GM12878 (cell line): ENCODE results near the gene GAMT.

ENCODE experiments used
- CHD4 ChIP-seq: fragments of 200-600 bp; sonication (generic); IDR thresholded peaks from 2 replicates; pipeline ENCODE4 v1.6.1; 2016; ENCODE audit warnings: mild to moderate bottlenecking
- E2F4 ChIP-seq: IDR thresholded peaks from 2 replicates; pipeline ENCODE4 v1.6.1; 2012; ENCODE audit warnings: low read depth, low read length, improper control_type of control experiment
- MYC ChIP-seq: IDR thresholded peaks from 2 replicates; pipeline ENCODE4 v1.6.1; 2011; ENCODE audit warnings: mild to moderate bottlenecking, low read length, moderate library complexity, inconsistent platforms; ENCODE audit not compliant: insufficient read depth, insufficient replicate concordance, insufficient read length, severe bottlenecking
- POLR2A ChIP-seq: IDR thresholded peaks from 2 replicates; pipeline ENCODE4 v1.6.1; 2011; ENCODE audit warnings: low read depth, mild to moderate bottlenecking, low read length
- TAF1 ChIP-seq: IDR thresholded peaks from 2 replicates; pipeline ENCODE4 v1.6.1; 2011; ENCODE audit warnings: mild to moderate bottlenecking, low read depth, low read length, borderline replicate concordance
- YY1 ChIP-seq: IDR thresholded peaks from 2 replicates; pipeline ENCODE4 v1.6.1; 2011; ENCODE audit warnings: low read depth, mild to moderate bottlenecking, low read length
- TF ChIP-seq, protein P1 (sequence below): IDR thresholded peaks from 2 replicates; pipeline ENCODE4 v1.6.1; 2012; ENCODE audit warnings: low read length, inconsistent platforms
- TF ChIP-seq, protein P2 (sequence below): IDR thresholded peaks from 2 replicates; pipeline ENCODE4 v1.6.1; 2011; ENCODE audit warnings: mild to moderate bottlenecking, low read depth, low read length, moderate library complexity; ENCODE audit not compliant: insufficient replicate concordance
- TF ChIP-seq, protein P3 (sequence below), 3 experiments: IDR thresholded peaks in 2 of 3; conservative IDR thresholded peaks in 1 of 3; 2 replicates each; pipeline ENCODE4 v1.5.1; 2011; ENCODE audit warnings: low read depth in 3 of 3, low read length in 3 of 3, mild to moderate bottlenecking in 3 of 3, control low read depth in 2 of 3, moderate library complexity in 2 of 3, inconsistent platforms in 1 of 3, mixed read lengths in 1 of 3; ENCODE audit not compliant: control insufficient read depth in 2 of 3, insufficient read depth in 1 of 3; ENCODE audit errors: extremely low read depth in 1 of 3
- TF ChIP-seq, protein P4 (sequence below): IDR thresholded peaks from 2 replicates; pipeline ENCODE4 v1.6.1; 2012; ENCODE audit warnings: mild to moderate bottlenecking, low read depth, low read length

DNA sequence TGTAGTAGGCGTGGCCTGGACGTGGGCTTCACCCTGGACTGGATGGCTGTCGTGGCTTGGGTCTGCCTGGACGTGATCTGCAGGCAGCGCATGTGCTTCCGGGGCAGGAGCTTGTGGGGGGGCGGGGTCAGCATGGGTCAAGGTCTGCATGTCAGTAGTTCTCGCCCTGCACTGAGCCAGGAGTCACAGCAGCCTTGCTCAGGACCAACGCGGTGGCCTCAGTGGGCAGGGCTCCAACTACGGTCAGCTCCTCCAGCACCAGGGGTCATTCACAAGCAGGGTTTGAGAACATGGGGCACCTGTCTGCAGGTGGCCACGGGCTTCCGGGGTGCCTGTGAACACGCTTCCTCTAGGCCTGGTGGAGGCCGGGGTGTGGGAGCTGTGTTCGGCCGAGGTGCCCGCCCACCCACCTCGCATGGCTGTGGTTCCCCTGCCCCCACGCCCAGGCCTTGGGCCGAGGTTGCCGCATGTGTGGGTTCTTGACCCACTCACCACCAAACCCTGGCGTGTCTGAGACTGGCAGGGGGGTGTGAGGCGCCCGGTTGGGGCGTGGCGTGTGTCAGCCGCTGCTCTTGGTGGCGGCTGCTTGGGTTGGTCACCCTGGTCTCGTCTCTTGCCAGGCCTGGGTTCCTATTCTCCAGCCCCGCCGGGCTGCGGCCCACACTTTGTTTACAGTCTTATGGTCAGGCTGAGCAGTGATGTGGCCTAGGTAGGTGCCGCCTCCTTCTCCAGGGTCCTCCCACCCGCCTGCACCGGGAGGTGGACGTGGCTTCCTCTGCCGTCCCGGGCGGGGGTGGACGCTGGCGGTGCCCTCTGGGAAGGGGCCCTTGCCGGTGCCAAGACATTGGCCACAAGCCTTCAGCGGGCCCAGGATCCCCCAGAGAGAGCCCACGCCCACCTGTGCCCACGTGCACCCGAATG is 32.0 kb upstream of the GAMT start:
- no peak for TF ChIP-seq CHD4
- peak; percentile 56 for TF ChIP-seq POLR2A
- TF ChIP-seq, protein P1, sequence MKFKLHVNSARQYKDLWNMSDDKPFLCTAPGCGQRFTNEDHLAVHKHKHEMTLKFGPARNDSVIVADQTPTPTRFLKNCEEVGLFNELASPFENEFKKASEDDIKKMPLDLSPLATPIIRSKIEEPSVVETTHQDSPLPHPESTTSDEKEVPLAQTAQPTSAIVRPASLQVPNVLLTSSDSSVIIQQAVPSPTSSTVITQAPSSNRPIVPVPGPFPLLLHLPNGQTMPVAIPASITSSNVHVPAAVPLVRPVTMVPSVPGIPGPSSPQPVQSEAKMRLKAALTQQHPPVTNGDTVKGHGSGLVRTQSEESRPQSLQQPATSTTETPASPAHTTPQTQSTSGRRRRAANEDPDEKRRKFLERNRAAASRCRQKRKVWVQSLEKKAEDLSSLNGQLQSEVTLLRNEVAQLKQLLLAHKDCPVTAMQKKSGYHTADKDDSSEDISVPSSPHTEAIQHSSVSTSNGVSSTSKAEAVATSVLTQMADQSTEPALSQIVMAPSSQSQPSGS = no peak
- no peak for TF ChIP-seq TAF1
- TF ChIP-seq E2F4 = no peak
- TF ChIP-seq, protein P2, sequence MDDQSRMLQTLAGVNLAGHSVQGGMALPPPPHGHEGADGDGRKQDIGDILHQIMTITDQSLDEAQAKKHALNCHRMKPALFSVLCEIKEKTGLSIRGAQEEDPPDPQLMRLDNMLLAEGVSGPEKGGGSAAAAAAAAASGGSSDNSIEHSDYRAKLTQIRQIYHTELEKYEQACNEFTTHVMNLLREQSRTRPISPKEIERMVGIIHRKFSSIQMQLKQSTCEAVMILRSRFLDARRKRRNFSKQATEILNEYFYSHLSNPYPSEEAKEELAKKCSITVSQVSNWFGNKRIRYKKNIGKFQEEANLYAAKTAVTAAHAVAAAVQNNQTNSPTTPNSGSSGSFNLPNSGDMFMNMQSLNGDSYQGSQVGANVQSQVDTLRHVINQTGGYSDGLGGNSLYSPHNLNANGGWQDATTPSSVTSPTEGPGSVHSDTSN = no peak
- TF ChIP-seq MYC = no peak
- TF ChIP-seq, protein P3, sequence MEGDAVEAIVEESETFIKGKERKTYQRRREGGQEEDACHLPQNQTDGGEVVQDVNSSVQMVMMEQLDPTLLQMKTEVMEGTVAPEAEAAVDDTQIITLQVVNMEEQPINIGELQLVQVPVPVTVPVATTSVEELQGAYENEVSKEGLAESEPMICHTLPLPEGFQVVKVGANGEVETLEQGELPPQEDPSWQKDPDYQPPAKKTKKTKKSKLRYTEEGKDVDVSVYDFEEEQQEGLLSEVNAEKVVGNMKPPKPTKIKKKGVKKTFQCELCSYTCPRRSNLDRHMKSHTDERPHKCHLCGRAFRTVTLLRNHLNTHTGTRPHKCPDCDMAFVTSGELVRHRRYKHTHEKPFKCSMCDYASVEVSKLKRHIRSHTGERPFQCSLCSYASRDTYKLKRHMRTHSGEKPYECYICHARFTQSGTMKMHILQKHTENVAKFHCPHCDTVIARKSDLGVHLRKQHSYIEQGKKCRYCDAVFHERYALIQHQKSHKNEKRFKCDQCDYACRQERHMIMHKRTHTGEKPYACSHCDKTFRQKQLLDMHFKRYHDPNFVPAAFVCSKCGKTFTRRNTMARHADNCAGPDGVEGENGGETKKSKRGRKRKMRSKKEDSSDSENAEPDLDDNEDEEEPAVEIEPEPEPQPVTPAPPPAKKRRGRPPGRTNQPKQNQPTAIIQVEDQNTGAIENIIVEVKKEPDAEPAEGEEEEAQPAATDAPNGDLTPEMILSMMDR (IDR thresholded peaks at IDR 0.05 in 2 of 3, conservative IDR thresholded peaks at IDR 0.05 in 1 of 3; ENCODE audit: control insufficient read depth in 2 of 3, extremely low read depth in 1 of 3, insufficient read depth in 1 of 3, low read depth in 3 of 3, low read length in 3 of 3) = no peak
- TF ChIP-seq YY1 = no peak
- TF ChIP-seq, protein P4, sequence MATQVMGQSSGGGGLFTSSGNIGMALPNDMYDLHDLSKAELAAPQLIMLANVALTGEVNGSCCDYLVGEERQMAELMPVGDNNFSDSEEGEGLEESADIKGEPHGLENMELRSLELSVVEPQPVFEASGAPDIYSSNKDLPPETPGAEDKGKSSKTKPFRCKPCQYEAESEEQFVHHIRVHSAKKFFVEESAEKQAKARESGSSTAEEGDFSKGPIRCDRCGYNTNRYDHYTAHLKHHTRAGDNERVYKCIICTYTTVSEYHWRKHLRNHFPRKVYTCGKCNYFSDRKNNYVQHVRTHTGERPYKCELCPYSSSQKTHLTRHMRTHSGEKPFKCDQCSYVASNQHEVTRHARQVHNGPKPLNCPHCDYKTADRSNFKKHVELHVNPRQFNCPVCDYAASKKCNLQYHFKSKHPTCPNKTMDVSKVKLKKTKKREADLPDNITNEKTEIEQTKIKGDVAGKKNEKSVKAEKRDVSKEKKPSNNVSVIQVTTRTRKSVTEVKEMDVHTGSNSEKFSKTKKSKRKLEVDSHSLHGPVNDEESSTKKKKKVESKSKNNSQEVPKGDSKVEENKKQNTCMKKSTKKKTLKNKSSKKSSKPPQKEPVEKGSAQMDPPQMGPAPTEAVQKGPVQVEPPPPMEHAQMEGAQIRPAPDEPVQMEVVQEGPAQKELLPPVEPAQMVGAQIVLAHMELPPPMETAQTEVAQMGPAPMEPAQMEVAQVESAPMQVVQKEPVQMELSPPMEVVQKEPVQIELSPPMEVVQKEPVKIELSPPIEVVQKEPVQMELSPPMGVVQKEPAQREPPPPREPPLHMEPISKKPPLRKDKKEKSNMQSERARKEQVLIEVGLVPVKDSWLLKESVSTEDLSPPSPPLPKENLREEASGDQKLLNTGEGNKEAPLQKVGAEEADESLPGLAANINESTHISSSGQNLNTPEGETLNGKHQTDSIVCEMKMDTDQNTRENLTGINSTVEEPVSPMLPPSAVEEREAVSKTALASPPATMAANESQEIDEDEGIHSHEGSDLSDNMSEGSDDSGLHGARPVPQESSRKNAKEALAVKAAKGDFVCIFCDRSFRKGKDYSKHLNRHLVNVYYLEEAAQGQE = no peak
